GM18507 (cell line): ENCODE measurements around the gene TMCO6.
A peak's percentile ranks its signal among the peaks of the same experiment; 100 is the strongest.
"Not testable (repeated sequence)": the region's sequence is repeated elsewhere in the genome, so short reads cannot be mapped to it uniquely, and the experiment has no call there.

Source experiments
- DNase-seq: peaks from one replicate; pipeline ENCODE4 v3.0.0; 2011; ENCODE audit warnings: low read depth; ENCODE audit not compliant: insufficient read length; ENCODE audit errors: extremely low spot score
- FAIRE-seq: peaks from 2 replicates; lab custom pipeline; 2011; peaks lifted over from hg19 to GRCh38; lab: Jason Lieb, UNC

TMCO6 gene

GRCh38 chr5:140639148-140639981 lies at the start of gene TMCO6:
TMCO6 (plus strand) TSS chr5:140639451; CDS start chr5:140639528, 77 bp downstream.
- FAIRE-seq (peak; percentile 97), DNase-seq (peak; percentile 99)

- DNase-seq (no peak), FAIRE-seq (no peak)
Measured at GRCh38 chr5:140590861-140591260, 48.4 kb upstream of the TMCO6 start.

GRCh38 chr5:140591747-140592372 lies 47.4 kb upstream of the TMCO6 start:
- DNase-seq (no peak), FAIRE-seq (no peak)

- not testable (repeated sequence) for FAIRE-seq, DNase-seq
Measured at GRCh38 chr5:140593070-140593469, 46.2 kb upstream of the TMCO6 start.

GRCh38 chr5:140594169-140594568 lies 45.1 kb upstream of the TMCO6 start:
- FAIRE-seq (no peak), DNase-seq (no peak)

GRCh38 chr5:140595538-140596300 lies 43.5 kb upstream of the TMCO6 start:
- DNase-seq, result no peak
- no peak for FAIRE-seq

GRCh38 chr5:140596321-140596741 lies 42.9 kb upstream of the TMCO6 start:
- DNase-seq, result no peak
- FAIRE-seq, result no peak

GRCh38 chr5:140598836-140599235 lies 40.4 kb upstream of the TMCO6 start:
- DNase-seq (no peak), FAIRE-seq (no peak)

- FAIRE-seq (no peak), DNase-seq (no peak)
Measured at GRCh38 chr5:140600096-140600495, 39.2 kb upstream of the TMCO6 start.

- FAIRE-seq, result no peak
- DNase-seq, result no peak
Measured at GRCh38 chr5:140602147-140602546, 37.1 kb upstream of the TMCO6 start.

GRCh38 chr5:140603446-140603698 lies 35.9 kb upstream of the TMCO6 start:
- not testable (repeated sequence) for FAIRE-seq, DNase-seq

GRCh38 chr5:140603734-140604133 lies 35.5 kb upstream of the TMCO6 start:
- FAIRE-seq (no peak), DNase-seq (no peak)

- FAIRE-seq, result no peak
- no peak for DNase-seq
Measured at GRCh38 chr5:140605879-140606278, 33.4 kb upstream of the TMCO6 start.

- no peak for FAIRE-seq
- DNase-seq, result no peak
Measured at GRCh38 chr5:140607031-140607430, 32.2 kb upstream of the TMCO6 start.

GRCh38 chr5:140608722-140609121 lies 30.5 kb upstream of the TMCO6 start:
- no peak for FAIRE-seq

GRCh38 chr5:140609126-140609525 lies 30.1 kb upstream of the TMCO6 start:
- no peak for DNase-seq
- FAIRE-seq, result no peak

More at GRCh38 chr5:140608722-140609121, 30.5 kb upstream of the TMCO6 start:
- DNase-seq, result no peak

GRCh38 chr5:140611020-140611521 lies 28.2 kb upstream of the TMCO6 start:
- FAIRE-seq (no peak), DNase-seq (no peak)

- FAIRE-seq, result no peak
- DNase-seq, result no peak
Measured at GRCh38 chr5:140622301-140622700, 16.9 kb upstream of the TMCO6 start.

- DNase-seq, FAIRE-seq: not testable (repeated sequence)
Measured at GRCh38 chr5:140623061-140623460, 16.2 kb upstream of the TMCO6 start.

- not testable (repeated sequence) for FAIRE-seq, DNase-seq
Measured at GRCh38 chr5:140624886-140625285, 14.4 kb upstream of the TMCO6 start.
